ENCODE data around the gene CILP.

GRCh38 chr15:65249641-65250040 is 38.4 kb upstream of the CILP start:
- no peak for TF ChIP-seq CTCF (IDR thresholded peaks at IDR 0.05)
- TF ChIP-seq POLR2A (IDR thresholded peaks at IDR 0.05): no peak

Data from esophagus squamous epithelium (tissue), 4 donors.